SK-N-SH (cell line): ENCODE measurements around the gene RAB30.

Source experiments
- CHD2 ChIP-seq: fragments of 150-350 bp; IDR thresholded peaks from 2 replicates; pipeline ENCODE4 v1.6.1; 2018; ENCODE audit warnings: low read length; ENCODE audit not compliant: partially characterized antibody
- EZH2phosphoT487 ChIP-seq: fragments of 200-600 bp; sonication (generic); IDR thresholded peaks from 2 replicates; pipeline ENCODE4 v1.6.1; 2017; ENCODE audit warnings: low read depth, mixed run types, mild to moderate bottlenecking, antibody characterized with exemption, moderate library complexity, borderline replicate concordance
- MXI1 ChIP-seq: IDR thresholded peaks from 2 replicates; pipeline ENCODE4 v1.6.1; 2012; ENCODE audit warnings: mild to moderate bottlenecking, low read depth, low read length, improper control_type of control experiment
- RAD21 ChIP-seq: IDR thresholded peaks from 2 replicates; pipeline ENCODE4 v1.6.1; 2012; ENCODE audit warnings: mild to moderate bottlenecking, low read length
- TF ChIP-seq, protein P1 (sequence below): fragments of 200-600 bp; sonication (generic); IDR thresholded peaks from 2 replicates; pipeline ENCODE4 v1.6.1; 2017; ENCODE audit warnings: antibody characterized with exemption, mild to moderate bottlenecking, moderate library complexity

GRCh38 chr11:82936261-82936660 lies 135.4 kb downstream of the RAB30 start:
- TF ChIP-seq CHD2 (no peak), MXI1 (no peak), RAD21 (no peak), EZH2phosphoT487 (no peak)
- TF ChIP-seq, protein P1, sequence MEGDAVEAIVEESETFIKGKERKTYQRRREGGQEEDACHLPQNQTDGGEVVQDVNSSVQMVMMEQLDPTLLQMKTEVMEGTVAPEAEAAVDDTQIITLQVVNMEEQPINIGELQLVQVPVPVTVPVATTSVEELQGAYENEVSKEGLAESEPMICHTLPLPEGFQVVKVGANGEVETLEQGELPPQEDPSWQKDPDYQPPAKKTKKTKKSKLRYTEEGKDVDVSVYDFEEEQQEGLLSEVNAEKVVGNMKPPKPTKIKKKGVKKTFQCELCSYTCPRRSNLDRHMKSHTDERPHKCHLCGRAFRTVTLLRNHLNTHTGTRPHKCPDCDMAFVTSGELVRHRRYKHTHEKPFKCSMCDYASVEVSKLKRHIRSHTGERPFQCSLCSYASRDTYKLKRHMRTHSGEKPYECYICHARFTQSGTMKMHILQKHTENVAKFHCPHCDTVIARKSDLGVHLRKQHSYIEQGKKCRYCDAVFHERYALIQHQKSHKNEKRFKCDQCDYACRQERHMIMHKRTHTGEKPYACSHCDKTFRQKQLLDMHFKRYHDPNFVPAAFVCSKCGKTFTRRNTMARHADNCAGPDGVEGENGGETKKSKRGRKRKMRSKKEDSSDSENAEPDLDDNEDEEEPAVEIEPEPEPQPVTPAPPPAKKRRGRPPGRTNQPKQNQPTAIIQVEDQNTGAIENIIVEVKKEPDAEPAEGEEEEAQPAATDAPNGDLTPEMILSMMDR: no peak
